Tibial artery (tissue), 4 donors: Measurements from ENCODE around the gene CHCHD1.

Experiments
- DNase-seq, 2 donors: peaks; one replicate each; pipeline ENCODE4 v3.0.0-alpha.2; 2019
- H3K27ac ChIP-seq, 2 donors: fragments of 200-600 bp; sonication (generic) in 1 of 2; 1 replicate in 1 of 2; 2 replicates in 1 of 2; pipeline ENCODE4 v1.5.1; 2018 to 2019; ENCODE audit warnings: mild to moderate bottlenecking in 1 of 2
- H3K27me3 ChIP-seq, 2 donors: fragments of 200-600 bp; sonication (generic) in 1 of 2; one replicate each; pipeline versions ENCODE4 v1.5.1 to v1.6.0; 2016 to 2019
- H3K36me3 ChIP-seq, 3 donors: fragments of 200-600 bp; sonication (generic) in 2 of 3; one replicate each; pipeline ENCODE4 v1.5.1; 2016 to 2019; ENCODE audit warnings: mild to moderate bottlenecking in 2 of 3
- H3K4me1 ChIP-seq, 4 donors: fragments of 200-600 bp; sonication (generic) in 2 of 4; 1 replicate in 3 of 4; 2 replicates in 1 of 4; pipeline ENCODE4 v1.5.1; 2016 to 2019
- H3K4me3 ChIP-seq, 2 donors: fragments of 200-600 bp; sonication (generic) in 1 of 2; 1 replicate in 1 of 2; 2 replicates in 1 of 2; pipeline ENCODE4 v1.5.1; 2018 to 2019; ENCODE audit warnings: mild to moderate bottlenecking in 2 of 2
- H3K9me3 ChIP-seq, 3 donors: fragments of 200-600 bp; sonication (generic) in 1 of 3; one replicate each; pipeline ENCODE4 v1.5.1; 2016 to 2019
- intact Hi-C: fragments of 100-400 bp; cut with DNase I; formaldehyde crosslinking; loops from one replicate; pipeline ENCODE4 v1.15.0; 2023; ENCODE audit warnings: low total_unique reads
- TF ChIP-seq, protein P1 (sequence below), 2 experiments: fragments of 200-600 bp in 1 of 2; fragments of 450-650 bp in 1 of 2; IDR thresholded peaks; one replicate each; pipeline ENCODE4 v1.5.1; 2017 to 2019; ENCODE audit warnings: antibody characterized with exemption in 2 of 2, mild to moderate bottlenecking in 1 of 2, moderate library complexity in 1 of 2

CHCHD1 gene

DNA sequence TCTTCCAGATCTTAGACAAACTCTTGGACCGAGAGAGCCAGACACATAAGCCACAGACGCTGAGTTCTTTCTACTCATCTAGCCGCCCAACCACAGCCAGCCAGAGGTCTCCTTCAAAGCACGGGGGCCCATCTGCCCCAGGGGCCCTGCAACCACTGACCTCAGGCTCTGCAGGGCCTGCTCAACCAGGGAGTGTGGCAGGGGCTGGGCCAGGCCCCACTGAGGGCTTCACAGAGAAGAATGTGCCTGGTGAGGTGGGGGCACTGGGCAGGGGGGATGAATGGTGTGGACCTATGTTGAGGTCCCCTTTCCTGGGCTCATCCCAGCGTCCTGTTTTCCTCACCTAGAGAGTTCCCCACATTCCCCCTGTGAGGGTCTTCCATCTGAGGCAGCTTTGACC lies 14.9 kb downstream of the CHCHD1 start:
- Histone ChIP-seq H3K4me3 (no peak overlapping the region), H3K27ac (no peak overlapping the region), H3K9me3 (no peaks in the 10 kb centered on the region), H3K36me3 (peaks cover 89 to 100% (median 98%) of the 10 kb centered on the region in 3 donors), H3K4me1 (no peaks in the 10 kb centered on the region), H3K27me3 (no peaks in the 10 kb centered on the region)
- TF ChIP-seq, protein P1, sequence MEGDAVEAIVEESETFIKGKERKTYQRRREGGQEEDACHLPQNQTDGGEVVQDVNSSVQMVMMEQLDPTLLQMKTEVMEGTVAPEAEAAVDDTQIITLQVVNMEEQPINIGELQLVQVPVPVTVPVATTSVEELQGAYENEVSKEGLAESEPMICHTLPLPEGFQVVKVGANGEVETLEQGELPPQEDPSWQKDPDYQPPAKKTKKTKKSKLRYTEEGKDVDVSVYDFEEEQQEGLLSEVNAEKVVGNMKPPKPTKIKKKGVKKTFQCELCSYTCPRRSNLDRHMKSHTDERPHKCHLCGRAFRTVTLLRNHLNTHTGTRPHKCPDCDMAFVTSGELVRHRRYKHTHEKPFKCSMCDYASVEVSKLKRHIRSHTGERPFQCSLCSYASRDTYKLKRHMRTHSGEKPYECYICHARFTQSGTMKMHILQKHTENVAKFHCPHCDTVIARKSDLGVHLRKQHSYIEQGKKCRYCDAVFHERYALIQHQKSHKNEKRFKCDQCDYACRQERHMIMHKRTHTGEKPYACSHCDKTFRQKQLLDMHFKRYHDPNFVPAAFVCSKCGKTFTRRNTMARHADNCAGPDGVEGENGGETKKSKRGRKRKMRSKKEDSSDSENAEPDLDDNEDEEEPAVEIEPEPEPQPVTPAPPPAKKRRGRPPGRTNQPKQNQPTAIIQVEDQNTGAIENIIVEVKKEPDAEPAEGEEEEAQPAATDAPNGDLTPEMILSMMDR (IDR thresholded peaks at IDR 0.05): no peak
- no peak for DNase-seq
- intact Hi-C loops: no loop called here

DNA sequence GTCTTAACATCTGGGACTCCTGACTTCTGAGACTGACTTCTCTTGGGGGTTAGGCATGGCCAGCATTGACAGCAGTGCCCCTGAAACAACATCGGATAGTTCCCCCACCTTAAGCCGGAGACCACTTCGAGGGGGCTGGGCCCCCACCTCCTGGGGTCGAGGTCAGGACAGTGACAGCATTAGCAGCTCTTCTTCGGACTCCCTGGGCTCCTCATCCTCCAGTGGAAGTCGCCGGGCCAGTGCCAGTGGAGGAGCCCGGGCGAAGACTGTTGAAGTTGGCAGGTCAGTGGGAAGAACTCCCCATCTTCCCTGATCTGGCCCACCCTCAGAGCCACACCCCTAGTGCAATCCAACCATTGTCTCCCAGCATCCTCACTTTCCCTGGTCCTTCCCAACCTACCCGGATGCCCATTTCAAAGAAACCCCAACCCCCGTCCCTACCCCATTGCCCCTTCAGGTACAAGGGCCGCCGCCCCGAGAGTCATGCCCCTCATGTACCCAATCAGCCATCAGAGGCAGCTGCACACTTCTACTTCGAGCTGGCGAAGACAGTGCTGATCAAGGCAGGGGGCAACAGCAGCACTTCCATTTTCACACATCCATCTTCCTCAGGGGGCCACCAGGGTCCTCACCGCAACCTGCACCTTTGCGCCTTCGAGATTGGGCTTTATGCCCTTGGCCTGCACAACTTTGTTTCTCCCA lies 15.6 kb downstream of the CHCHD1 start:
- DNase-seq: no peak
- intact Hi-C loops: no loop called here
- TF ChIP-seq, protein P1 (IDR thresholded peaks at IDR 0.05): no peak
- H3K4me3 ChIP-seq: no peak overlapping the region
- no peaks in the 10 kb centered on the region for H3K27me3 ChIP-seq
- no peak overlapping the region for H3K27ac ChIP-seq
- H3K4me1 ChIP-seq: no peaks in the 10 kb centered on the region
- peaks cover 89 to 100% (median 98%) of the 10 kb centered on the region in 3 donors for H3K36me3 ChIP-seq
- no peaks in the 10 kb centered on the region for H3K9me3 ChIP-seq

DNA sequence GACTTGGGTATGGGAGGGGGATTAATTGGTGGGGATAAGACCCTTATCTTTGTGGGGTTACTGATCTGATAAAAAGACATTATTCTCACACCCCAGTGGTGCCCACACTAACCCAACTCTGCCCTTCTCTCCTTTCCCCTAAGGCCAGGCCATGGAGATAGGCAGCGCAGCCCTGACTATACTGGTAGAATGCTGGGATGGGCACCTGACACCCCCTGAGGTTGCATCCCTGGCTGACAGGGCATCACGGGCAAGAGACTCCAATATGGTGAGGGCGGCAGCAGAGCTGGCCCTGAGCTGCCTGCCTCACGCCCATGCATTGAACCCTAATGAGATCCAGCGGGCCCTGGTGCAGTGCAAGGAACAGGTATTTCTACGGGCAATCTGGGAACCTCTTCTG lies 16.2 kb downstream of the CHCHD1 start:
- Histone ChIP-seq H3K4me1 (no peaks in the 10 kb centered on the region), H3K36me3 (peaks cover 91 to 100% (median 98%) of the 10 kb centered on the region in 3 donors), H3K9me3 (no peaks in the 10 kb centered on the region), H3K27me3 (no peaks in the 10 kb centered on the region), H3K27ac (no peak overlapping the region), H3K4me3 (no peak overlapping the region)
- no peak for DNase-seq
- TF ChIP-seq, protein P1 (IDR thresholded peaks at IDR 0.05): no peak
- intact Hi-C loops: no loop called here

DNA sequence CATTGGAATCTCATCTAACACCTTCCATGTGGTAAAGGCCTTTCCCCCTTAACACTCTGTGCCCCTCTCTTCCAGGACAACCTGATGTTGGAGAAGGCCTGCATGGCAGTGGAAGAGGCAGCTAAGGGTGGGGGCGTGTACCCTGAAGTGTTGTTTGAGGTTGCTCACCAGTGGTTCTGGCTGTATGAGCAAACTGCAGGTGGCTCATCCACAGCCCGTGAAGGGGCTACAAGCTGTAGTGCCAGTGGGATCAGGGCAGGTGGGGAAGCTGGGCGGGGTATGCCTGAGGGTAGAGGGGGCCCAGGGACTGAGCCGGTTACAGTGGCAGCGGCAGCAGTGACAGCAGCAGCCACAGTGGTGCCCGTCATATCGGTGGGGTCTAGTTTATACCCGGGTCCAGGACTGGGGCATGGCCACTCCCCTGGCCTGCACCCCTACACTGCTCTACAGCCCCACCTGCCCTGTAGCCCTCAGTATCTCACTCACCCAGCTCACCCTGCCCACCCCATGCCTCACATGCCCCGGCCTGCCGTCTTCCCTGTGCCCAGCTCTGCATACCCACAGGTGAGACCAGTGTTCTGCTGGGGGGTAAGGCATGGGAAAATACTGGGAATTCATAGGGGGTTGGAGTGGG lies 17.2 kb downstream of the CHCHD1 start:
- no peak for DNase-seq
- Histone ChIP-seq H3K36me3 (peaks cover 88 to 100% (median 98%) of the 10 kb centered on the region in 3 donors), H3K27ac (no peak overlapping the region), H3K27me3 (no peaks in the 10 kb centered on the region), H3K4me1 (no peaks in the 10 kb centered on the region), H3K9me3 (no peaks in the 10 kb centered on the region), H3K4me3 (no peak overlapping the region)
- TF ChIP-seq, protein P1 (IDR thresholded peaks at IDR 0.05): no peak
- intact Hi-C loops: no loop called here

DNA sequence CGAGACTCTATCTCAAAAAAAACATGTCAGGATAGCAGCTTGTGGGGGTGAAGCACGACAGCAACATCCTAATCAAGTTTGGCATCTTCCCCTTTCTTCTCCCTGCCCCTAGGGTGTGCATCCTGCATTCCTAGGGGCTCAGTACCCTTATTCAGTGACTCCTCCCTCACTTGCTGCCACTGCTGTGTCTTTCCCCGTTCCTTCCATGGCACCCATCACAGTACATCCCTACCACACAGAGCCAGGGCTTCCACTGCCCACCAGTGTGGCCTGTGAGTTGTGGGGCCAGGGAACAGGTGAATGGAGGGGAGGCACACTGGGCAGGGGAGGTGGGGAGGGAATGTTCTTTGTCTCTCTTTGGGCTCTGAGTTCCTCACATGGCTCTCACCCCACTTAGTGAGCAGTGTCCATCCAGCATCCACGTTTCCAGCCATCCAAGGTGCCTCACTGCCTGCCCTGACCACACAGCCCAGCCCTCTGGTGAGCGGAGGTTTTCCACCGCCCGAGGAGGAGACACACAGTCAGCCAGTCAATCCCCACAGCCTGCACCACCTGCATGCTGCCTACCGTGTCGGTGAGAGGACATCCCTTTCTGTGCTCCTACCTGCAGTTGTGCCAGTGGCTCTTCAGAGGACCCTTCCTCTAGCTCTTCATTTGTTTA lies 18.2 kb downstream of the CHCHD1 start:
- TF ChIP-seq, protein P1 (IDR thresholded peaks at IDR 0.05): no peak
- intact Hi-C loops: no loop called here
- Histone ChIP-seq H3K9me3 (no peaks in the 10 kb centered on the region), H3K27ac (no peak overlapping the region), H3K27me3 (no peaks in the 10 kb centered on the region), H3K36me3 (peaks cover 88 to 100% (median 96%) of the 10 kb centered on the region in 3 donors), H3K4me3 (no peak overlapping the region), H3K4me1 (no peaks in the 10 kb centered on the region)
- no peak for DNase-seq
